A673 (cell line): ENCODE data around the gene QRICH2.

Experiments used
- CTCF ChIP-seq: fragments of 300-800, 200-600 bp; sonication (generic); conservative IDR thresholded peaks from 2 replicates; pipeline ENCODE4 v1.5.1; 2017; ENCODE audit warnings: low read depth, mild to moderate bottlenecking, antibody characterized with exemption, low read length, moderate library complexity, mixed read lengths
- EZH2 ChIP-seq: fragments of 200-600 bp; sonication (generic); IDR thresholded peaks from 2 replicates; pipeline ENCODE4 v1.6.1; 2017; ENCODE audit warnings: borderline replicate concordance, low read depth, mild to moderate bottlenecking, mixed read lengths, antibody characterized with exemption, low read length; ENCODE audit not compliant: poor library complexity, severe bottlenecking

- no peak for TF ChIP-seq CTCF
- TF ChIP-seq EZH2 = no peak
Measured at GRCh38 chr17:76337413-76337777, 29.3 kb upstream of the QRICH2 start.
